Activated CD4-positive, alpha-beta memory T cell treated with anti-CD3 and anti-CD28 coated beads, Interleukin-2, amount 10 ng/mL, durations not matched to agents 7 days and 5 days (primary cell): ENCODE data around the gene ANKS1A. TPM values are rescaled to one million over a fixed set of nuclear protein-coding genes. Genes with fewer than 3 reads are reported as not detected.

Source experiments
- CTCF ChIA-PET: fragments of 350-600 bp; sonication (Branson Sonifier 250); formaldehyde crosslinking; loops from one replicate; lab custom pipeline; 2021; ENCODE audit warnings: antibody characterized with exemption, inconsistent platforms; lab: Charles Lee
- POLR2A ChIA-PET: fragments of 350-600 bp; sonication (Branson Sonifier 250); formaldehyde crosslinking; loops from one replicate; lab custom pipeline; 2021; ENCODE audit warnings: antibody characterized with exemption; lab: Charles Lee
- DNase-seq: peaks from one replicate; pipeline ENCODE4 v3.0.0-alpha.2; 2020
- H3K27ac Mint-ChIP-seq: one replicate; pipeline ENCODE4 v1.8.0; 2021; ENCODE audit warnings: mild to moderate bottlenecking, mixed read lengths
- H3K27me3 Mint-ChIP-seq: one replicate; pipeline ENCODE4 v1.8.0; 2021; ENCODE audit warnings: mixed read lengths
- H3K36me3 Mint-ChIP-seq: one replicate; pipeline ENCODE4 v1.8.0; 2021; ENCODE audit warnings: low read depth, mixed read lengths
- H3K4me1 Mint-ChIP-seq: one replicate; pipeline ENCODE4 v1.8.0; 2021; ENCODE audit warnings: mixed read lengths
- H3K4me3 Mint-ChIP-seq: one replicate; pipeline ENCODE4 v1.8.0; 2021; ENCODE audit warnings: mild to moderate bottlenecking, mixed read lengths
- H3K9me3 Mint-ChIP-seq: one replicate; pipeline ENCODE4 v1.8.0; 2021; ENCODE audit warnings: mixed read lengths
- total RNA-seq, 2 experiments: library from RNA; stranded (reverse); gene quantifications; one replicate each; pipeline ENCODE4 v1.2.3, GENCODE V29; 2021

The ANKS1A gene
- total RNA-seq, 2 experiments from 2014 or later: 8.8 to 9.5 TPM

DNA sequence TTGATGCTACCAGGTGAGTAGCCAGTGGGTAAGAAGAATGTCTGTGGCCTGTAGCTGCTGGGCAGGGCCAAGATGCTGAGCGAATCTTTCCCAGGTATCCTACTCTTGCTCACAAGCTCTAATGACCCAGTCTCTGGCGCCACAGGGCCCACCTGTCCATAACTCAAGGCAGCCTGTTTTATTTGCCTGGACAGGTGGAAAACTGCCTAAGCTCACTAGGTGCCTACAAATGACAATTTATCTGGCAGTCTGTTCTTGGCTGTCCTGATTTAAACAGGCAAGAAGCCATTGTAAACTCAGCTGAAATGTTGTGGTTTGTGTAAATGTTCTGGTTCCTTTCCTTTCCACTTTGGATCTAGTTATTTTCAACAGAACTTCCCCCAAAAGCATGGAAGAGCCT, 138.8 kb downstream of the ANKS1A start:
- Mint-ChIP-seq H3K27ac (no peak overlapping the region), H3K4me1 (no peaks in the 10 kb centered on the region), H3K36me3 (no peaks in the 10 kb centered on the region), H3K9me3 (no peaks in the 10 kb centered on the region), H3K4me3 (no peak overlapping the region), H3K27me3 (no peaks in the 10 kb centered on the region)
- ChIA-PET CTCF (interaction anchor here (1.1 to 1.4 kb wide), 2 partner anchors 8 to 21 kb away, joined by 3 to 4 read pairs; no protein-coding TSS in a partner anchor), POLR2A (no interaction called here)
- no peak for DNase-seq

GRCh38 chr6:35028781-35029769, 140.0 kb downstream of the ANKS1A start:
- CTCF ChIA-PET: interaction anchor here (1.1 to 1.4 kb wide), 2 partner anchors 10 to 20 kb away, joined by 3 to 4 read pairs; no protein-coding TSS in a partner anchor
- Mint-ChIP-seq H3K27me3 (no peaks in the 10 kb centered on the region), H3K4me3 (no peak overlapping the region), H3K27ac (no peak overlapping the region), H3K4me1 (no peaks in the 10 kb centered on the region), H3K9me3 (no peaks in the 10 kb centered on the region), H3K36me3 (no peaks in the 10 kb centered on the region)
- no peak for DNase-seq
- POLR2A ChIA-PET: no interaction called here

DNA sequence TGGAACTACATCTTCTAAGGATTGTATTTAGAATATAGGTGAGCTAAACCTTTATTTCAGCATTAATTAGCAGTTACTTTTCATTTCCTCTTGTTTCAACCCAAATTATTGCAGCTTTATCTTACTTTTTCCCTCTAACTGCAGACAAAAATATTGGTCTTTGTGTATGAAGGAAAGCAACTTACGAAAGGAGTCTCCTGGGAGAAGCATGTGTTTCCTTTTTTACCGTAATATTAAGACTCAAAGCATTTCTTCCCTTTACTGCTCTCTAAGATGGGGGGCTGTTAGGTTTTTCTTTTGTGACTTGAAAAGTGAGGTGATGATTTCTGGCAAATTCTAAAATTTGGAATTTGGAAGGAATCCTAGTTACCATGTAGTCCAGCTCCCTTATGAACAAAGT, 141.0 kb downstream of the ANKS1A start:
- POLR2A ChIA-PET: no interaction called here
- CTCF ChIA-PET: interaction anchor here (0.9 to 1.5 kb wide), 2 partner anchors 18 to 177 kb away, joined by 3 to 5 read pairs; no protein-coding TSS in a partner anchor
- H3K27me3 Mint-ChIP-seq: no peaks in the 10 kb centered on the region
- no peak overlapping the region for H3K27ac Mint-ChIP-seq
- no peak for DNase-seq
- no peaks in the 10 kb centered on the region for H3K4me1 Mint-ChIP-seq
- H3K4me3 Mint-ChIP-seq: no peak overlapping the region
- no peaks in the 10 kb centered on the region for H3K36me3 Mint-ChIP-seq
- H3K9me3 Mint-ChIP-seq: no peaks in the 10 kb centered on the region

- no peak overlapping the region for H3K27ac Mint-ChIP-seq
- CTCF ChIA-PET: no interaction called here
- H3K4me1 Mint-ChIP-seq: no peaks in the 10 kb centered on the region
- no peaks in the 10 kb centered on the region for H3K27me3 Mint-ChIP-seq
- H3K4me3 Mint-ChIP-seq: no peak overlapping the region
- no peaks in the 10 kb centered on the region for H3K9me3 Mint-ChIP-seq
- H3K36me3 Mint-ChIP-seq: no peaks in the 10 kb centered on the region
- POLR2A ChIA-PET: interaction anchor here (0.6 kb wide), 1 partner anchor 101 kb away, joined by 3 read pairs; no protein-coding TSS in a partner anchor
- DNase-seq: no peak
Measured at GRCh38 chr6:35031611-35032529, 142.8 kb downstream of the ANKS1A start.

GRCh38 chr6:35033683-35034082, 144.6 kb downstream of the ANKS1A start:
- Mint-ChIP-seq H3K36me3 (no peaks in the 10 kb centered on the region), H3K4me3 (no peak overlapping the region)

DNA sequence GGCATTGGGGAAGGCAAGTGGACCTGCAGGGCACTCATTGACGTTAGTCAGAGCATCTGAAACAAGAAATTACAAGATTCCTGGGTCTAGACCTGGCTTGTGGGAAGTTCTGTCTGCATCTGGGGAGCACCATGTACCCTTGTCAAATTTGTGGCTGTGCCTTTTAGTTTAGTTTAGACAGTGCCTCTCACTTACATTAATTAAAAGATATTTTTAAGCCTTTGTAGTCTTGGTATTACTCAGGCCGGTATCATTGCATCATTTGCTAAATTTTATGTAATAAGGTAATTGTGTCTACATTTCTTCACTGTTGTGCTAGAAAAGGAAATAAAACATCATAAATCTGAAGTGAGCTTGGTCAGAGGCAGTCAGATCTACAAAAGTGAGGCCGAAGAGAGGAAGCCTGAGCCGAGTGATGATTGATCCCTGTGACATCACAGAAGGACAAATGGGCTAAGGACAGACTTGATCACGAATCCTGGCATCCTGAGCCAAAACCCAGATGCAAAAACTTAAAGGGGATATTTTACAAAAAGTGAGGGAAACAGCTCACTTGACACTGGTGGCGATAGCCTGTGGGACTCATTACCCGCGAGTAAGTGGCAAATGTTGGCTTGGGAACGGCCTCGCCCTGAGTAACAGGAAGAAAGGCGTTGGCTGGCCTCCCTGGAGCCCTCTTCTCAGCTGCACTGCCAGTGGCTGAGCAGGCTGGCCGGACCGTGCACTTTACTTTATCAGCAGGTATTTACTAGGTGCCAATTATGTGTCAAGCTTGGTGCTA, 145.5 kb downstream of the ANKS1A start:
- Mint-ChIP-seq H3K4me3 (no peak overlapping the region), H3K9me3 (no peaks in the 10 kb centered on the region), H3K27me3 (no peaks in the 10 kb centered on the region), H3K4me1 (no peaks in the 10 kb centered on the region), H3K27ac (no peak overlapping the region), H3K36me3 (no peaks in the 10 kb centered on the region)
- POLR2A ChIA-PET: no interaction called here
- no peak for DNase-seq
- CTCF ChIA-PET: interaction anchor here (0.6 kb wide), 1 partner anchor 18 kb away, joined by 3 read pairs; no protein-coding TSS in a partner anchor

More at GRCh38 chr6:35033683-35034082, 144.6 kb downstream of the ANKS1A start:
- no peaks in the 10 kb centered on the region for H3K27me3 Mint-ChIP-seq
- DNase-seq: no peak
- no peaks in the 10 kb centered on the region for H3K9me3 Mint-ChIP-seq
- no peaks in the 10 kb centered on the region for H3K4me1 Mint-ChIP-seq
- ChIA-PET POLR2A (no interaction called here), CTCF (no interaction called here)
- H3K27ac Mint-ChIP-seq: no peak overlapping the region

GRCh38 chr6:35035481-35036030, 146.5 kb downstream of the ANKS1A start:
- POLR2A ChIA-PET: no interaction called here
- CTCF ChIA-PET: no interaction called here
- H3K4me1 Mint-ChIP-seq: no peaks in the 10 kb centered on the region
- no peak overlapping the region for H3K27ac Mint-ChIP-seq
- H3K27me3 Mint-ChIP-seq: no peaks in the 10 kb centered on the region
- no peak for DNase-seq
- H3K4me3 Mint-ChIP-seq: no peak overlapping the region
- no peaks in the 10 kb centered on the region for H3K9me3 Mint-ChIP-seq
- H3K36me3 Mint-ChIP-seq: no peaks in the 10 kb centered on the region

GRCh38 chr6:35036059-35036827, 147.2 kb downstream of the ANKS1A start:
- POLR2A ChIA-PET: no interaction called here
- no peaks in the 10 kb centered on the region for H3K4me1 Mint-ChIP-seq
- CTCF ChIA-PET: no interaction called here

DNA sequence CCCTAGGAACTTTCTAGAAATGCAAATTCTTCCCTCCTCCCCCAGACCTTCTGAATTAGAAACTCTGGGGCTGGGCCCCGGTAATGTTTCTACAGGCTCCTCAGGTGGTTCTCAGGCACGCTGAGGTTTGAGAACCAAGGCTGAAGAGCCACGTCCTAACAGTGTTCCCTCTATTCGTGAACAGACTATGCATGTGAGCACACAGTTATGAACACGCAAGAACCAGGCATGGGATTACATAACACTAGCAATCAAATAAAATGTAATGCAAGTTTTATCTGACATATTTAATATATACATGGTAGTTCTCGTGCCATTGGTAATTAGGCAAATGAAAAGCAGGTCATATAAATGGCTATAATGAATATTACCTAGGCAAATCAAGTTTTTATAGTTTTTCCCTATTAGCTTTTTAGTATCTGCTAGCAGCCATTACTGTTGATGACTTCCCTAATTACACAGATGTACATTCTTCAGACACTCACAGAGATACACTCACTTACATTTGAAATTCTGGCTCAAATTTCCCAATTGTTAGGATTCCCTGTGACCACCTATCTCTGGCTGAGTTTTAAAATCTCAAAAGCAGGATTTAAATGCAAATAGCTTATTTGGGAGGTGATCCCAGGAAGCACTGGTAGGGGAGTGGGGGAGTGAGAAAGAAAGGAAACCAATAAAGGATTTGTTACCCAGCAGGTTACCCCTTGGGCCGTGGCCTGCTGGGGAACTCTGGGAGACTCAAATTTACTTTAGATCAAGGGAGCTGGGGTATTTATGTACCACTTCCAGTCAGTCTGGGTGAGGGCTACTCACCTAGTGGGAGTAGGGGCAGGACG, 148.0 kb downstream of the ANKS1A start:
- DNase-seq: no peak
- Mint-ChIP-seq H3K27me3 (no peaks in the 10 kb centered on the region), H3K4me3 (no peak overlapping the region), H3K4me1 (no peaks in the 10 kb centered on the region), H3K36me3 (no peaks in the 10 kb centered on the region), H3K27ac (no peak overlapping the region), H3K9me3 (no peaks in the 10 kb centered on the region)
- CTCF ChIA-PET: no interaction called here
- POLR2A ChIA-PET: no interaction called here

More at GRCh38 chr6:35036059-35036827, 147.2 kb downstream of the ANKS1A start:
- Mint-ChIP-seq H3K9me3 (no peaks in the 10 kb centered on the region), H3K36me3 (no peaks in the 10 kb centered on the region), H3K4me3 (no peak overlapping the region), H3K27ac (no peak overlapping the region), H3K27me3 (no peaks in the 10 kb centered on the region)
- DNase-seq: no peak

DNA sequence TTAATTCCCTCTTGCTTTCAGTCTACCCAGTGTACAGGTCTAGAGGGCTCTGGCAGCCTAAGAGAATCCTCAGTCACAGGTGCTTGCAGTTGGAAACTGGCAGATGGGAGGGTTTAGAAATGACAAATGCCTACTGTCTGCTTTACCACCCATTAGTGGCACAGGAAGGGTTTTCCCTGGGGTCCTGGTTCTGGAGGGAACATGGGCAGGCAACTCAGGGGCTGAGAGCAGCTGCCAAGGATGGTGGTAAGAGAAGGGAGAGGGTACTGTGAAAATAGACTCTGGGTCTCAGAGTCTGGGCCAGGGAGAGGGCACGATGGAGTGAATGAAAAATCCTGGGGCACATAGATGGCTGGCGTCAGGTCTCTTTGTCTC, 148.6 kb downstream of the ANKS1A start:
- H3K4me1 Mint-ChIP-seq: no peaks in the 10 kb centered on the region
- H3K27ac Mint-ChIP-seq: no peak overlapping the region
- H3K4me3 Mint-ChIP-seq: no peak overlapping the region
- CTCF ChIA-PET: no interaction called here
- no peak for DNase-seq
- POLR2A ChIA-PET: no interaction called here
- no peaks in the 10 kb centered on the region for H3K9me3 Mint-ChIP-seq
- H3K27me3 Mint-ChIP-seq: no peaks in the 10 kb centered on the region
- no peaks in the 10 kb centered on the region for H3K36me3 Mint-ChIP-seq

- Mint-ChIP-seq H3K4me1 (no peaks in the 10 kb centered on the region), H3K27me3 (no peaks in the 10 kb centered on the region), H3K4me3 (no peak overlapping the region), H3K9me3 (no peaks in the 10 kb centered on the region), H3K27ac (no peak overlapping the region), H3K36me3 (no peaks in the 10 kb centered on the region)
- CTCF ChIA-PET: no interaction called here
- no peak for DNase-seq
- POLR2A ChIA-PET: no interaction called here
Measured at GRCh38 chr6:35038076-35038475, 149.0 kb downstream of the ANKS1A start.
